Measurements from ENCODE around the gene PDE4D. TPM values are rescaled to one million over a fixed set of nuclear protein-coding genes. Genes with fewer than 3 reads are reported as not detected.

PDE4D gene
- total RNA-seq, 1 experiment from 2014 or later: 3.3 TPM

GRCh38 chr5:59757442-59757841 is 136.1 kb downstream of the PDE4D start (continued):
- no peak for TF ChIP-seq ZNF532 (CRISPR knock-in tag; IDR thresholded peaks at IDR 0.05; ENCODE audit: borderline replicate concordance)
- no peak for TF ChIP-seq IRF2 (CRISPR knock-in tag; IDR thresholded peaks at IDR 0.05; ENCODE audit: borderline replicate concordance, low read depth)

GRCh38 chr5:59756373-59757035 is 137.0 kb downstream of the PDE4D start:
- Mint-ChIP-seq H3K27me3 (ENCODE audit: low read depth) (no peaks in the 10 kb centered on the region), H3K27ac (no peak overlapping the region), H3K36me3 (no peaks in the 10 kb centered on the region), H3K9me3 (no peaks in the 10 kb centered on the region), H3K4me1 (peaks cover 16% of the 10 kb centered on the region), H3K4me3 (no peak overlapping the region)
- no peak for TF ChIP-seq ZMAT4 (CRISPR knock-in tag; IDR thresholded peaks at IDR 0.05)
- TF ChIP-seq CREM (CRISPR knock-in tag; IDR thresholded peaks at IDR 0.05): no peak
- no peak for TF ChIP-seq ZNF219 (CRISPR knock-in tag; IDR thresholded peaks at IDR 0.05; ENCODE audit: borderline replicate concordance)
- no peak for TF ChIP-seq IRF2 (CRISPR knock-in tag; IDR thresholded peaks at IDR 0.05; ENCODE audit: borderline replicate concordance, low read depth)
- no peak for TF ChIP-seq ZNF532 (CRISPR knock-in tag; IDR thresholded peaks at IDR 0.05; ENCODE audit: borderline replicate concordance)
- TF ChIP-seq ERG (CRISPR knock-in tag; IDR thresholded peaks at IDR 0.05): no peak
- no peak for TF ChIP-seq CTCF (IDR thresholded peaks at IDR 0.05)
- no peak for TF ChIP-seq STAT6 (CRISPR knock-in tag; conservative IDR thresholded peaks at IDR 0.05; ENCODE audit: low read depth)
- no peak for TF ChIP-seq CREB1 (CRISPR knock-in tag; IDR thresholded peaks at IDR 0.05)
- TF ChIP-seq SMAD3 (CRISPR knock-in tag; IDR thresholded peaks at IDR 0.05; ENCODE audit: borderline replicate concordance): no peak
- TF ChIP-seq NFATC4 (CRISPR knock-in tag; IDR thresholded peaks at IDR 0.05): no peak
- DNase-seq (ENCODE audit: low spot score): no peak
- POLR2A ChIA-PET: no interaction called here
- ATAC-seq: no peak
- CTCF ChIA-PET: no interaction called here
